Mammary epithelial cell (primary cell): ENCODE data around the gene KLHL13.

Experiments
- EZH2 ChIP-seq: IDR thresholded peaks from 2 replicates; pipeline ENCODE4 v1.6.1; 2012; ENCODE audit warnings: low read length, inconsistent platforms, borderline replicate concordance
- TF ChIP-seq, protein P1 (sequence below), 2 donors: IDR thresholded peaks in 1 of 2; conservative IDR thresholded peaks in 1 of 2; 2 replicates each; pipeline ENCODE4 v1.5.1; 2011 to 2012; ENCODE audit warnings: inconsistent platforms in 2 of 2, low read length in 2 of 2, mild to moderate bottlenecking in 2 of 2, control low read depth in 1 of 2, low read depth in 1 of 2; ENCODE audit not compliant: insufficient read depth in 1 of 2; ENCODE audit errors: extremely low read depth in 1 of 2

- TF ChIP-seq EZH2, result no peak
- TF ChIP-seq, protein P1, sequence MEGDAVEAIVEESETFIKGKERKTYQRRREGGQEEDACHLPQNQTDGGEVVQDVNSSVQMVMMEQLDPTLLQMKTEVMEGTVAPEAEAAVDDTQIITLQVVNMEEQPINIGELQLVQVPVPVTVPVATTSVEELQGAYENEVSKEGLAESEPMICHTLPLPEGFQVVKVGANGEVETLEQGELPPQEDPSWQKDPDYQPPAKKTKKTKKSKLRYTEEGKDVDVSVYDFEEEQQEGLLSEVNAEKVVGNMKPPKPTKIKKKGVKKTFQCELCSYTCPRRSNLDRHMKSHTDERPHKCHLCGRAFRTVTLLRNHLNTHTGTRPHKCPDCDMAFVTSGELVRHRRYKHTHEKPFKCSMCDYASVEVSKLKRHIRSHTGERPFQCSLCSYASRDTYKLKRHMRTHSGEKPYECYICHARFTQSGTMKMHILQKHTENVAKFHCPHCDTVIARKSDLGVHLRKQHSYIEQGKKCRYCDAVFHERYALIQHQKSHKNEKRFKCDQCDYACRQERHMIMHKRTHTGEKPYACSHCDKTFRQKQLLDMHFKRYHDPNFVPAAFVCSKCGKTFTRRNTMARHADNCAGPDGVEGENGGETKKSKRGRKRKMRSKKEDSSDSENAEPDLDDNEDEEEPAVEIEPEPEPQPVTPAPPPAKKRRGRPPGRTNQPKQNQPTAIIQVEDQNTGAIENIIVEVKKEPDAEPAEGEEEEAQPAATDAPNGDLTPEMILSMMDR (conservative IDR thresholded peaks at IDR 0.05 in 1 of 2, IDR thresholded peaks at IDR 0.05 in 1 of 2; ENCODE audit: extremely low read depth in 1 of 2, insufficient read depth in 1 of 2, low read depth in 1 of 2, low read length in 2 of 2), result no peak
Measured at GRCh38 chrX:118024482-118024881, 92.1 kb downstream of the KLHL13 start.
